ENCODE data around the gene CES2.

CES2 gene

GRCh38 chr16:66926961-66927436 is 8.3 kb upstream of the CES2 start:
- DNase-seq (ENCODE audit: extremely low read depth, insufficient read length): peak; percentile 33
- Histone ChIP-seq H3K36me3 (ENCODE audit: control insufficient read depth, insufficient read depth, low read length) (peaks cover 4% of the 10 kb centered on the region; the same call in 1 of the 2 replicates), H3K27me3 (replicated peaks; ENCODE audit: control insufficient read depth, insufficient read depth, low read length) (peaks cover 2% of the 10 kb centered on the region; the same call in 1 of the 2 replicates)

GRCh38 chr16:66927918-66928649 is 7.2 kb upstream of the CES2 start:
- Histone ChIP-seq H3K36me3 (ENCODE audit: control insufficient read depth, insufficient read depth, low read length) (peaks cover 9% of the 10 kb centered on the region), H3K4me3 (replicated peaks; ENCODE audit: low read depth, low read length) (no peak overlapping the region), H3K27me3 (replicated peaks; ENCODE audit: control insufficient read depth, insufficient read depth, low read length) (peaks cover 2% of the 10 kb centered on the region; the same call in 1 of the 2 replicates)
- TF ChIP-seq CTCF (IDR thresholded peaks at IDR 0.05; ENCODE audit: insufficient read depth, low read length, poor library complexity, severe bottlenecking): no peak
- DNase-seq (ENCODE audit: extremely low read depth, insufficient read length): no peak

More at GRCh38 chr16:66926961-66927436, 8.3 kb upstream of the CES2 start:
- TF ChIP-seq CTCF (IDR thresholded peaks at IDR 0.05; ENCODE audit: insufficient read depth, low read length, poor library complexity, severe bottlenecking): no peak
- no peak overlapping the region for H3K4me3 ChIP-seq (replicated peaks; ENCODE audit: low read depth, low read length)

GRCh38 chr16:66928702-66929388 is 6.5 kb upstream of the CES2 start:
- H3K27me3 ChIP-seq (replicated peaks; ENCODE audit: control insufficient read depth, insufficient read depth, low read length): peaks cover 1% of the 10 kb centered on the region; the same call in 1 of the 2 replicates
- H3K4me3 ChIP-seq (replicated peaks; ENCODE audit: low read depth, low read length): no peak overlapping the region
- peaks cover 9% of the 10 kb centered on the region for H3K36me3 ChIP-seq (ENCODE audit: control insufficient read depth, insufficient read depth, low read length)
- TF ChIP-seq CTCF (IDR thresholded peaks at IDR 0.05; ENCODE audit: insufficient read depth, low read length, poor library complexity, severe bottlenecking): peak; percentile 45
- no peak for DNase-seq (ENCODE audit: extremely low read depth, insufficient read length)

- no peak for DNase-seq (ENCODE audit: extremely low read depth, insufficient read length)
- Histone ChIP-seq H3K27me3 (replicated peaks; ENCODE audit: control insufficient read depth, insufficient read depth, low read length) (no peaks in the 10 kb centered on the region; the same call in 1 of the 2 replicates), H3K4me3 (replicated peaks; ENCODE audit: low read depth, low read length) (no peak overlapping the region), H3K36me3 (ENCODE audit: control insufficient read depth, insufficient read depth, low read length) (peaks cover 9% of the 10 kb centered on the region)
- TF ChIP-seq CTCF (IDR thresholded peaks at IDR 0.05; ENCODE audit: insufficient read depth, low read length, poor library complexity, severe bottlenecking): no peak
Observed at GRCh38 chr16:66930189-66930588, 5.1 kb upstream of the CES2 start.

DNA sequence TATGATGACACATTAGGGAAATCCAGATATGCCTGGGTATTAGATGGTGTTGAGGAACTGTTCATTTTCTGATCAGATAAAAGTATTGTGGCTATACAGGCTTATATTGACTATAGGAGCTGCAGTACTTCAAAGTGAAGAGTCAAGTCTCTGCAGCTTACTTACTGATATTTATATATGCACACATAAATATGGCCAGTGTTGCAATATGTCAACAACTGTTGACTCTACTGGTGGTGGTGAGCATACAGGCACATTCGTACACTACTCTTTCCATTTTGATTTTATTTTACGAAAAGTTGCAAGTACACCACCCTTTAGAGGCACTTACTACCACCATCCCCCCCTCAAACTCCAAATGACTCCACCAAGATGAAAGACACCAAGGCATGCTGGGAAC is 3.7 kb upstream of the CES2 start:
- no peak for DNase-seq (ENCODE audit: extremely low read depth, insufficient read length)
- no peak overlapping the region for H3K4me3 ChIP-seq (replicated peaks; ENCODE audit: low read depth, low read length)
- H3K36me3 ChIP-seq (ENCODE audit: control insufficient read depth, insufficient read depth, low read length): peaks cover 9% of the 10 kb centered on the region
- TF ChIP-seq CTCF (IDR thresholded peaks at IDR 0.05; ENCODE audit: insufficient read depth, low read length, poor library complexity, severe bottlenecking): no peak
- no peaks in the 10 kb centered on the region for H3K27me3 ChIP-seq (replicated peaks; ENCODE audit: control insufficient read depth, insufficient read depth, low read length)
